ENCODE data around the gene ZNF217.

Gene ZNF217

DNA sequence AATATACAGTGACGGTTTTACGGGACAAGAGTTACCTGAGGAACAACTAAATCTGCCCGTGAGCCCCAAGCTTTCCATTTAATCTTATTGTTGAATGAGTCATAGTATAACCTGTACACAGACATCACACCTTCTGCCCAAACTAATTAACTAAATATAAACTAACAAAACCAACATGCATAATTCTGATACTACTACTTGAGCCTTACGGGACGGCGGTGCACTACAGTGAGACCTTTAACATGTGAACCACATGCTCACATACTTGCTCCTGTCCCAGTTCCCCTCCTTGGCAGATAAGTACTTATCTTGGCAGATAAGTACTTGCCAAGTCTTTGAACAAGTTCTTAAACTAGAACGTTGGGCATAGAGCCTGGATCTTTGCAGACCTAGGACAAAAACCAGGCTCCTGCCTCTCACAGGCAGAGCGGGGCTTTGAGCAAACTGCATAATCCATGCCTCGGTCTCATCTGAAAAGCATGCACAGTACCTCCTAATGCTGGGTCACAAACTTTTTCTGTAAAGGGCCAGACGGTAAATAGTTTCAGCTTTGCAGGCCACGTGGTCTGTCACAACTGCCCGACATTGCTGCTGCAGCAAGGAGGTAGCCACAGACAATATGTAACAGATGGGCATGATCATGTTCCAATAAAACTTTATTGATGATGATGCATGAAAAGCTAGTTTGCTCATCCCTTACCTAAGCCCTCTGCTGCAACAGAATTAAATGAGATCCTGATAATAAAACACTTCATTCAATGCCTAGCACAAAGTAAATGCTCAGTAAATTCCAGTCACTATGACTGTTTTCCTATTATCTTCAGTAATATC is 23.0 kb downstream of the ZNF217 start:
- H3K4me1 ChIP-seq (ENCODE audit: control insufficient read depth in 2 of 2, insufficient read depth in 1 of 2, low read depth in 1 of 2, low read length in 2 of 2), result no peaks in the 10 kb centered on the region
- H2AK5ac ChIP-seq (ENCODE audit: low read depth, low read length), result no peak overlapping the region
- WGBS, 2 donors (ENCODE audit: extremely low coverage in 2 of 2, insufficient read length in 2 of 2, insufficient replicate concordance in 1 of 2), result no CpG with 5 or more reads among the region's 12 CpGs
- H3K4me2 ChIP-seq (ENCODE audit: insufficient read depth, low read length, poor library complexity, severe bottlenecking), result no peak overlapping the region
- no peak overlapping the region for H2BK120ac ChIP-seq (ENCODE audit: low read depth, low read length)
- H3K27ac ChIP-seq (replicated peaks; ENCODE audit: low read length), result no peak overlapping the region
- no peak overlapping the region for H3K18ac ChIP-seq (ENCODE audit: low read length)
- H3K4me3 ChIP-seq (ENCODE audit: low read length in 2 of 2), result no peak overlapping the region
- H3K36me3 ChIP-seq (replicated peaks in 1 of 2; ENCODE audit: control insufficient read depth in 2 of 2, insufficient read depth in 2 of 2, low read length in 2 of 2), result peaks cover 41 to 99% of the 10 kb centered on the region in 2 donors
- no peak for DNase-seq (ENCODE audit: low spot score)
- no peak overlapping the region for H3K9ac ChIP-seq (ENCODE audit: low read depth, low read length, poor library complexity)
- H3K27me3 ChIP-seq (ENCODE audit: control insufficient read depth in 3 of 3, insufficient read depth in 3 of 3, low read depth in 1 of 3, low read length in 3 of 3), result no peaks in the 10 kb centered on the region
- H3K79me1 ChIP-seq (ENCODE audit: low read depth, low read length), result peaks cover 11% of the 10 kb centered on the region
- no peak overlapping the region for H2BK12ac ChIP-seq (ENCODE audit: low read length)
- H3K9me3 ChIP-seq (replicated peaks in 1 of 2; ENCODE audit: control insufficient read depth in 2 of 2, insufficient read depth in 1 of 2, low read depth in 1 of 2, low read length in 2 of 2), result no peaks in the 10 kb centered on the region
- H4K8ac ChIP-seq (ENCODE audit: low read depth, low read length), result no peak overlapping the region
- H2BK5ac ChIP-seq (ENCODE audit: low read length), result no peak overlapping the region
- H2BK15ac ChIP-seq (ENCODE audit: low read length), result no peak overlapping the region
- H3K14ac ChIP-seq (ENCODE audit: low read length), result no peak overlapping the region
- no peak overlapping the region for H4K91ac ChIP-seq (ENCODE audit: low read depth, low read length, poor library complexity)
- no peak overlapping the region for H3K4ac ChIP-seq (ENCODE audit: low read length)
- no peak overlapping the region for H2AFZ ChIP-seq (ENCODE audit: low read length)
- no peak overlapping the region for H3K23ac ChIP-seq (ENCODE audit: low read depth, low read length, poor library complexity)

DNA sequence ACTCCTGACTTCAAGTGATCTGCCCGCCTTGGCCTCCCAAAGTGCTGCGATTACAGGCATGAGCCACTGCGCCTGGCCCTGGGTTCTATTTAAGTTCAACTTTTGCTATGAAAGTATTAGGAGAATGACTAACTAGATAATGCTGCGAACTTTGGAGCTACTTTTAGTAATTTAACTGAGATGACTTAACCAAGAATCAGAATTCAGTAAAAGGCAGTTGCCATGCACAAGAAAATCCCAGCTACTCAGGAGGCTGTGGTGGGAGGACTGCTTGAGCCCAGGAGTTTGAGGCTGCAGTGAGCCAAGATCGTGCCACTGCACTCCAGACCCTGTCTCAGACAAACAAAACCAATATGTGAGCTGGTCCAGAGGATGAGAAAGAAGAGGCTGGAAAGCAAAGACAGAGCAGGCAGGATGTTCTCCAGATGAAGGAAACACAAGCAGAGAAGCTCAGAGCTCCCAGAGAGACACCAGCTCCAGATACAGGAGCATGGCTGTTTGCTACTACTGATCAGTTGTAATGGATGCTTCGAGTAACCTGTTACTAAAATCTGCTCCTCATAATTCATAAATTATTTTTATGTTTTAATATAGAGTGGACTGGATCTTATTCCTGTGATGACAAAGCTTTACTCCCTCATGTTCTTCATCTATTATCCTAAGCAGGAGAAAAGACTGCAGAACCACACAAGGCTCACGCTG is 23.9 kb downstream of the ZNF217 start:
- Histone ChIP-seq H2BK5ac (ENCODE audit: low read length) (no peak overlapping the region), H2AK5ac (ENCODE audit: low read depth, low read length) (no peak overlapping the region), H3K27ac (replicated peaks; ENCODE audit: low read length) (no peak overlapping the region), H3K36me3 (replicated peaks in 1 of 2; ENCODE audit: control insufficient read depth in 2 of 2, insufficient read depth in 2 of 2, low read length in 2 of 2) (peaks cover 35 to 99% of the 10 kb centered on the region in 2 donors), H3K79me1 (ENCODE audit: low read depth, low read length) (peaks cover 5% of the 10 kb centered on the region), H2BK120ac (ENCODE audit: low read depth, low read length) (no peak overlapping the region), H4K91ac (ENCODE audit: low read depth, low read length, poor library complexity) (no peak overlapping the region), H2AFZ (ENCODE audit: low read length) (no peak overlapping the region), H3K27me3 (ENCODE audit: control insufficient read depth in 3 of 3, insufficient read depth in 3 of 3, low read depth in 1 of 3, low read length in 3 of 3) (no peaks in the 10 kb centered on the region), H3K4me1 (ENCODE audit: control insufficient read depth in 2 of 2, insufficient read depth in 1 of 2, low read depth in 1 of 2, low read length in 2 of 2) (no peaks in the 10 kb centered on the region), H3K4me2 (ENCODE audit: insufficient read depth, low read length, poor library complexity, severe bottlenecking) (no peak overlapping the region), H3K18ac (ENCODE audit: low read length) (no peak overlapping the region), H3K9ac (ENCODE audit: low read depth, low read length, poor library complexity) (no peak overlapping the region), H2BK12ac (ENCODE audit: low read length) (no peak overlapping the region), H3K4me3 (ENCODE audit: low read length in 2 of 2) (no peak overlapping the region), H3K9me3 (replicated peaks in 1 of 2; ENCODE audit: control insufficient read depth in 2 of 2, insufficient read depth in 1 of 2, low read depth in 1 of 2, low read length in 2 of 2) (no peaks in the 10 kb centered on the region), H4K8ac (ENCODE audit: low read depth, low read length) (no peak overlapping the region), H2BK15ac (ENCODE audit: low read length) (no peak overlapping the region), H3K23ac (ENCODE audit: low read depth, low read length, poor library complexity) (no peak overlapping the region), H3K4ac (ENCODE audit: low read length) (no peak overlapping the region), H3K14ac (ENCODE audit: low read length) (no peak overlapping the region)
- no CpG with 5 or more reads among the region's 7 CpGs for WGBS, 2 donors (ENCODE audit: extremely low coverage in 2 of 2, insufficient read length in 2 of 2, insufficient replicate concordance in 1 of 2)
- no peak for DNase-seq (ENCODE audit: low spot score)

DNA sequence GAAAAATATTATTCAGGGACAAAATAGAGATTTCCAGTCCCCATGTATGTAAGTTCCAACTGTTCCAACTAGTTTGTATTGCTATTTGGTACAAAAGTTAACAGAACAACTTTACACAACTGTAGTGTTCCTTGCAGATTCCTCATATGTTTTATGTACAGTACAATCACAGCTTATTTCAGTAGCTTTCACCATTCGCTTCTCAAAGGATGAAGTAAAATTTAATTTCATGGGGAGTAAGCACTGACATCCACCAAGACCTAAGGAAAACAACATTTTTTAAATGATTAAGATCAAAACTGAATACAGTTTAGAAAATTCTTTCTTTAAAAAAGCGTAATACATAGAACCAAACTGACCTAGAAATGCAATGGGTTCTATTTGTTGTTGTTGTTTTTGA is 24.6 kb downstream of the ZNF217 start:
- no peaks in the 10 kb centered on the region for H3K27me3 ChIP-seq (ENCODE audit: control insufficient read depth in 3 of 3, insufficient read depth in 3 of 3, low read depth in 1 of 3, low read length in 3 of 3)
- H3K14ac ChIP-seq (ENCODE audit: low read length), result no peak overlapping the region
- H3K23ac ChIP-seq (ENCODE audit: low read depth, low read length, poor library complexity), result no peak overlapping the region
- H3K79me1 ChIP-seq (ENCODE audit: low read depth, low read length), result peaks cover 3% of the 10 kb centered on the region
- no peak overlapping the region for H3K9ac ChIP-seq (ENCODE audit: low read depth, low read length, poor library complexity)
- no peak overlapping the region for H3K27ac ChIP-seq (replicated peaks; ENCODE audit: low read length)
- H3K4me3 ChIP-seq (ENCODE audit: low read length in 2 of 2), result no peak overlapping the region
- H2BK5ac ChIP-seq (ENCODE audit: low read length), result no peak overlapping the region
- H4K91ac ChIP-seq (ENCODE audit: low read depth, low read length, poor library complexity), result no peak overlapping the region
- DNase-seq (ENCODE audit: low spot score), result no peak
- H3K9me3 ChIP-seq (replicated peaks in 1 of 2; ENCODE audit: control insufficient read depth in 2 of 2, insufficient read depth in 1 of 2, low read depth in 1 of 2, low read length in 2 of 2), result no peaks in the 10 kb centered on the region
- H3K4ac ChIP-seq (ENCODE audit: low read length), result no peak overlapping the region
- H3K4me2 ChIP-seq (ENCODE audit: insufficient read depth, low read length, poor library complexity, severe bottlenecking), result no peak overlapping the region
- H2AFZ ChIP-seq (ENCODE audit: low read length), result no peak overlapping the region
- H3K18ac ChIP-seq (ENCODE audit: low read length), result no peak overlapping the region
- WGBS, 2 donors (ENCODE audit: extremely low coverage in 2 of 2, insufficient read length in 2 of 2, insufficient replicate concordance in 1 of 2), result no CpG with 5 or more reads among the region's 2 CpGs
- no peak overlapping the region for H2BK15ac ChIP-seq (ENCODE audit: low read length)
- H2BK120ac ChIP-seq (ENCODE audit: low read depth, low read length), result no peak overlapping the region
- H2BK12ac ChIP-seq (ENCODE audit: low read length), result no peak overlapping the region
- H3K36me3 ChIP-seq (replicated peaks in 1 of 2; ENCODE audit: control insufficient read depth in 2 of 2, insufficient read depth in 2 of 2, low read length in 2 of 2), result peaks cover 32 to 91% of the 10 kb centered on the region in 2 donors
- H3K4me1 ChIP-seq (ENCODE audit: control insufficient read depth in 2 of 2, insufficient read depth in 1 of 2, low read depth in 1 of 2, low read length in 2 of 2), result no peaks in the 10 kb centered on the region
- no peak overlapping the region for H4K8ac ChIP-seq (ENCODE audit: low read depth, low read length)
- H2AK5ac ChIP-seq (ENCODE audit: low read depth, low read length), result no peak overlapping the region

DNA sequence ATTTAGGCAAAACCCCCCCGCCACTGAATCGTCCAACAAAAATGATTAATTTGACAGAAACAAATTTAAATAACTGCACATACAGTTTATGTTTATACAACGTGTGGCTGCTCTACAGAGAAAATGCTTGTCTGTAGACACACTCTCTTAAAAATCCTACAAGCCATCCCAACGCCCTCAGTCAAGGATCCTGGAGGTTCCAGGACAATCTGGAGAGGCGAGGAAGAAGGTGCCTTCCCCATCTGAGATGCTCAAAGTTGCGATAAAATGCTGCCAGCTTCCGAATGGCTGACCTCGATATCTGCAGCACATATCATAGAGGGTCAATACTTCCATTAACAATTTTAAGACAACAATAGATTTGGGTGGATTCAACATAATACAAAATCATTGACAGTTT is 25.3 kb downstream of the ZNF217 start:
- Histone ChIP-seq H3K4ac (ENCODE audit: low read length) (no peak overlapping the region), H3K4me3 (ENCODE audit: low read length in 2 of 2) (no peak overlapping the region), H3K18ac (ENCODE audit: low read length) (no peak overlapping the region), H3K79me1 (ENCODE audit: low read depth, low read length) (peaks cover 3% of the 10 kb centered on the region), H2AFZ (ENCODE audit: low read length) (no peak overlapping the region), H4K91ac (ENCODE audit: low read depth, low read length, poor library complexity) (no peak overlapping the region), H3K4me2 (ENCODE audit: insufficient read depth, low read length, poor library complexity, severe bottlenecking) (no peak overlapping the region), H3K23ac (ENCODE audit: low read depth, low read length, poor library complexity) (no peak overlapping the region), H2BK120ac (ENCODE audit: low read depth, low read length) (no peak overlapping the region), H3K9ac (ENCODE audit: low read depth, low read length, poor library complexity) (no peak overlapping the region), H2BK12ac (ENCODE audit: low read length) (no peak overlapping the region), H3K9me3 (replicated peaks in 1 of 2; ENCODE audit: control insufficient read depth in 2 of 2, insufficient read depth in 1 of 2, low read depth in 1 of 2, low read length in 2 of 2) (no peaks in the 10 kb centered on the region), H3K27me3 (ENCODE audit: control insufficient read depth in 3 of 3, insufficient read depth in 3 of 3, low read depth in 1 of 3, low read length in 3 of 3) (no peaks in the 10 kb centered on the region), H2BK15ac (ENCODE audit: low read length) (no peak overlapping the region), H3K27ac (replicated peaks; ENCODE audit: low read length) (no peak overlapping the region), H3K4me1 (ENCODE audit: control insufficient read depth in 2 of 2, insufficient read depth in 1 of 2, low read depth in 1 of 2, low read length in 2 of 2) (no peaks in the 10 kb centered on the region), H2AK5ac (ENCODE audit: low read depth, low read length) (no peak overlapping the region), H2BK5ac (ENCODE audit: low read length) (no peak overlapping the region), H3K14ac (ENCODE audit: low read length) (no peak overlapping the region), H4K8ac (ENCODE audit: low read depth, low read length) (no peak overlapping the region), H3K36me3 (replicated peaks in 1 of 2; ENCODE audit: control insufficient read depth in 2 of 2, insufficient read depth in 2 of 2, low read length in 2 of 2) (peaks cover 30 to 85% of the 10 kb centered on the region in 2 donors)
- no peak for DNase-seq (ENCODE audit: low spot score)
- WGBS, 2 donors (ENCODE audit: extremely low coverage in 2 of 2, insufficient read length in 2 of 2, insufficient replicate concordance in 1 of 2), result no CpG with 5 or more reads among the region's 8 CpGs
